Measurements from ENCODE around the gene SLC25A33. TPM values are rescaled to one million over a fixed set of nuclear protein-coding genes. Genes with fewer than 3 reads are reported as not detected.
A peak's percentile ranks its signal among the peaks of the same experiment; 100 is the strongest.

The SLC25A33 gene
- total and polyA plus RNA-seq, 12 donors: 1.9 to 10.3 (median 3.3) TPM

DNA sequence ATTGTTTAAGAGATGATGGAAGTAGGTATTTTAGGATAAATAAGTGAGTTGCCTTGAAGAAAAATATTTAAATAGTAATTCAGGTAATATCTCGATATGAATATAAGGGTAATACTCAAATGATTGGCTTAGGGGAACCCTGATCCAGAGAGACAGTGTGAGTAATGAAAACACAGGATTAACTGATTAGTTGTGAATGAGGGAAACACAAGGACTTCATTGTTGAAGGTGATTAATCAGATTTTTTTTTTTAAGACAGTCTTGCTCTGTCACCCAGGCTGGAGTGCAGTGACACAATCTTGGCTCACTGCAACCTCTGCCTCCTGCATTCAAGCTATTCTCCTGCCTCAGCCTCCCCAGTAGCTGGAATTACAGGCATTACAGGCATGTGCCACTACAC lies 12.7 kb downstream of the SLC25A33 start:
- no peak for DNase-seq
- intact Hi-C loops (cut with DNase I): no loop called here
- Histone ChIP-seq H3K9me3 (replicated peaks in 1 of 3) (no peaks in the 10 kb centered on the region), H3K36me3 (replicated peaks in 1 of 2) (peaks cover 0 to 10% of the 10 kb centered on the region in 2 donors), H3K27ac (no peak overlapping the region), H3K4me3 (no peak overlapping the region), H3K4me1 (replicated peaks in 1 of 2) (peaks cover 5 to 13% of the 10 kb centered on the region in 2 donors), H3K27me3 (no peaks in the 10 kb centered on the region)
- no peak for TF ChIP-seq POLR2A (IDR thresholded peaks at IDR 0.05)
- TF ChIP-seq, protein P1, sequence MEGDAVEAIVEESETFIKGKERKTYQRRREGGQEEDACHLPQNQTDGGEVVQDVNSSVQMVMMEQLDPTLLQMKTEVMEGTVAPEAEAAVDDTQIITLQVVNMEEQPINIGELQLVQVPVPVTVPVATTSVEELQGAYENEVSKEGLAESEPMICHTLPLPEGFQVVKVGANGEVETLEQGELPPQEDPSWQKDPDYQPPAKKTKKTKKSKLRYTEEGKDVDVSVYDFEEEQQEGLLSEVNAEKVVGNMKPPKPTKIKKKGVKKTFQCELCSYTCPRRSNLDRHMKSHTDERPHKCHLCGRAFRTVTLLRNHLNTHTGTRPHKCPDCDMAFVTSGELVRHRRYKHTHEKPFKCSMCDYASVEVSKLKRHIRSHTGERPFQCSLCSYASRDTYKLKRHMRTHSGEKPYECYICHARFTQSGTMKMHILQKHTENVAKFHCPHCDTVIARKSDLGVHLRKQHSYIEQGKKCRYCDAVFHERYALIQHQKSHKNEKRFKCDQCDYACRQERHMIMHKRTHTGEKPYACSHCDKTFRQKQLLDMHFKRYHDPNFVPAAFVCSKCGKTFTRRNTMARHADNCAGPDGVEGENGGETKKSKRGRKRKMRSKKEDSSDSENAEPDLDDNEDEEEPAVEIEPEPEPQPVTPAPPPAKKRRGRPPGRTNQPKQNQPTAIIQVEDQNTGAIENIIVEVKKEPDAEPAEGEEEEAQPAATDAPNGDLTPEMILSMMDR (IDR thresholded peaks at IDR 0.05): no peak
- whole genome bisulfite sequencing, 4 donors: 57 to 100% (median 94%) methylated on average over 1 of the region's 1 CpG

DNA sequence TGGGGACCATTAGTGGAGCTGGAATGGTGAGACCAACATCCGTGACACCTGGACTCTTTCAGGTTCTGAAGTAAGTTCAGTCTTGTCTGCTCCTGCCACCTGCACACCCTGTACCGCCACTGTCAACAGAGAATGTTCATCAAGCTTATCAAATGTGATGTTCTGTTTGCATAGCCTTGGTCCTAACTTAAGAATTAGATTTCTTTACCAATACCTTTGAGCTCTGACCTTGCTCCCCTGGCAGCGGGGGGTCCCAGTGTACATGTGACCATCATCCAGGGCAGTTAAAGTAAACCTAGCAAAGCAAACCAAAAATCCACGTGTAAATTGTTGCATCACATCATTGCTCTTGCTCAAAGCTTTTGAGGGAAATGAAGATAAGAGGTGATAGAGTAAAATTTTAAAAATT lies 14.5 kb downstream of the SLC25A33 start:
- WGBS, 4 donors: 84 to 94% (median 89%) methylated on average over 4 of the region's 4 CpGs
- peaks cover 5 to 13% of the 10 kb centered on the region in 2 donors for H3K4me1 ChIP-seq (replicated peaks in 1 of 2)

DNA sequence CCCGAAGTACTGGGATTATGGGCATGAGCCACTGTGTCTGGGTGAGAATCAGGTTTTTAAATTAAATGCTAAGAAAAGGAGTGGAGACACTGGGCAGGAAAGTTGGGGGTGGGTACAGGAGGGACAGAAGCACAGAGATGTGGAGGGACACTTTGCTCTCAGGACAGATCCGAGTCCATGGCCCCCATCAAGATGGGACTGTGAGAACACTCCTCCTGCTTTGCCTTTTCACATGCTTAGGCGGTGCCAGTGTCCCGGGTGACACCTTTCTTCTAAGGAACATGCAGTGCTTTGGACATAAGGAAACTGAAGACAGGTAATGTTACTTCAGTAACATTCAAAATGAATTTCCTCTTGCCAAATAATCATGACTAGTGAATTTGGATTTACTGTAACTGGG lies 16.7 kb downstream of the SLC25A33 start:
- WGBS, 4 donors: 80 to 87% (median 81%) methylated on average over 4 of the region's 4 CpGs
- Histone ChIP-seq H3K27me3 (no peaks in the 10 kb centered on the region), H3K36me3 (replicated peaks in 1 of 2) (peaks cover 0 to 10% of the 10 kb centered on the region in 2 donors), H3K4me1 (replicated peaks in 1 of 2) (peaks cover 5 to 17% of the 10 kb centered on the region in 2 donors), H3K9me3 (replicated peaks in 1 of 3) (no peaks in the 10 kb centered on the region), H3K4me3 (no peak overlapping the region), H3K27ac (peak overlapping the region in 1 of 5 donors; percentile 42)
- DNase-seq: no peak
- intact Hi-C loops (cut with DNase I): no loop called here
- TF ChIP-seq, protein P1 (IDR thresholded peaks at IDR 0.05): no peak
- TF ChIP-seq POLR2A (IDR thresholded peaks at IDR 0.05): no peak

More for the DNA sequence above, 14.5 kb downstream of the SLC25A33 start:
- intact Hi-C loops (cut with DNase I): no loop called here
- Histone ChIP-seq H3K36me3 (replicated peaks in 1 of 2) (peaks cover 0 to 10% of the 10 kb centered on the region in 2 donors), H3K27me3 (no peaks in the 10 kb centered on the region), H3K9me3 (replicated peaks in 1 of 3) (no peaks in the 10 kb centered on the region), H3K27ac (no peak overlapping the region), H3K4me3 (no peak overlapping the region)
- no peak for TF ChIP-seq POLR2A (IDR thresholded peaks at IDR 0.05)
- TF ChIP-seq, protein P1 (IDR thresholded peaks at IDR 0.05): no peak
- no peak for DNase-seq

DNA sequence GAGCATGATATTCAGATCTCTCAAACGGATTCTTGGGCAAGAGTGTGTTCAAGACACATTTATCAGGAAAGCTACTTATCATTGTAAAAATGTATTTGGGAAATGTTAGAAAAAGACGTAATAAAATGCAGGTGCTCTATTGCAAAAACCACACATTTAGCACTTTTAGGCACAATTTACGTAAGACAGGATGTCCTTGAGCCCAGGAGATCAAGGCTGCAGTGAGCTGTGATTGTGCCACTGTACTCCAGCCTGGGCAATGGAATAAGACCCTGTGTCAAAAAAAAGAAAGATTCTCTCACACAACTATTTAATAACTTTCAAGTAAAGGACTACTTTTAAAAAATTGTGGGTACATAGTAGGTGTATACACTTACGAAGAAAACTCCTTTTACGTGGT lies 18.4 kb downstream of the SLC25A33 start:
- intact Hi-C loops (cut with DNase I): no loop called here
- DNase-seq: no peak
- no peak for TF ChIP-seq POLR2A (IDR thresholded peaks at IDR 0.05)
- TF ChIP-seq, protein P1 (IDR thresholded peaks at IDR 0.05): no peak
- peaks cover 5 to 27% of the 10 kb centered on the region in 2 donors for H3K4me1 ChIP-seq (replicated peaks in 1 of 2)
- WGBS, 4 donors: 64 to 73% (median 67%) methylated on average over 5 of the region's 5 CpGs
- no peaks in the 10 kb centered on the region for H3K27me3 ChIP-seq
- peaks cover 0 to 10% of the 10 kb centered on the region in 2 donors for H3K36me3 ChIP-seq (replicated peaks in 1 of 2)
- H3K9me3 ChIP-seq (replicated peaks in 1 of 3): no peaks in the 10 kb centered on the region
- H3K27ac ChIP-seq: no peak overlapping the region
- no peak overlapping the region for H3K4me3 ChIP-seq

Measured in adrenal gland (tissue), 12 donors.